ENCODE results near the gene CYP2U1.

GRCh38 chr4:107908377-107908776 is 23.0 kb upstream of the CYP2U1 start:
- TF ChIP-seq CTCF (conservative IDR thresholded peaks at IDR 0.05) = no peak
- TF ChIP-seq EZH2 (IDR thresholded peaks at IDR 0.05; ENCODE audit: low read depth) = no peak

Data from PC-9 (cell line).